Measurements from ENCODE around the gene TSPAN4. TPM values are rescaled to one million over a fixed set of nuclear protein-coding genes. Genes with fewer than 3 reads are reported as not detected.

The TSPAN4 gene
- total and polyA plus RNA-seq, 10 of the 15 experiments (the other 5 are each of a cell fraction or from before 2014, with no cell fraction given): 0.37 to 14.0 (median 8.5) TPM; not detected in 1

- peak; percentile 48; the same call in 1 of the 2 replicates for TF ChIP-seq POLR2AphosphoS2 (IDR thresholded peaks at IDR 0.05; ENCODE audit: low read depth, low read length)
- peak; percentile 86 for TF ChIP-seq BMI1 (IDR thresholded peaks at IDR 0.05; ENCODE audit: borderline replicate concordance)
- TF ChIP-seq IKZF2 (IDR thresholded peaks at IDR 0.05): no peak
- no peak; the same call in none of the 2 replicates for TF ChIP-seq MXI1 (IDR thresholded peaks at IDR 0.05; ENCODE audit: low read depth, low read length)
- TF ChIP-seq CHD1 (IDR thresholded peaks at IDR 0.05; ENCODE audit: low read depth, low read length): no peak
- TF ChIP-seq POLR2AphosphoS5 (IDR thresholded peaks at IDR 0.05; ENCODE audit: low read length): peak; percentile 42; the same call in 1 of the 2 replicates
- TF ChIP-seq NKRF (conservative IDR thresholded peaks at IDR 0.05): peak; percentile 57
These were observed 45.2 kb upstream of the TSPAN4 start (continued) for GRCh38 chr11:797296-798092.

GRCh38 chr11:798093-798713, 44.4 kb upstream of the TSPAN4 start, which contains the start of gene SLC25A22:
TSS of gene SLC25A22 (minus strand) at chr11:798281. CDS start at chr11:795006, 3,275 bp downstream.
- no peak for DNase-seq (ENCODE audit: low read depth, low spot score)
- Histone ChIP-seq H3K36me3 (ENCODE audit: control insufficient read depth in 2 of 2, insufficient read depth in 2 of 2, low read length in 1 of 2) (peaks cover 0 to 11% of the 10 kb centered on the region in 2 experiments; a peak in 2 of 4 replicates), H3K4me2 (ENCODE audit: control insufficient read depth, insufficient read depth) (peak within 1 kb of the TSS; percentile 100), H3K79me2 (ENCODE audit: control insufficient read depth, insufficient read depth, low read length) (peaks cover 30% of the 10 kb centered on the region), H2AFZ (ENCODE audit: control insufficient read depth, low read depth, low read length) (peak within 1 kb of the TSS; percentile 92), H4K20me1 (ENCODE audit: control insufficient read depth, insufficient read depth) (no peaks in the 10 kb centered on the region), H3K27ac (ENCODE audit: control insufficient read depth, insufficient read depth) (peak within 1 kb of the TSS; percentile 85), H3K4me3 (peak within 1 kb of the TSS; percentile 97), H3K9ac (ENCODE audit: control insufficient read depth, insufficient read depth, low read length) (peak within 1 kb of the TSS; percentile 79), H3K9me3 (replicated peaks; ENCODE audit: control insufficient read depth, insufficient read depth, low read length) (no peaks in the 10 kb centered on the region), H3K27me3 (replicated peaks in 1 of 2; ENCODE audit: control insufficient read depth in 2 of 2, insufficient read depth in 2 of 2, low read length in 1 of 2) (no peaks in the 10 kb centered on the region), H3K4me1 (ENCODE audit: control insufficient read depth, insufficient read depth, low read length) (peaks cover 15% of the 10 kb centered on the region)
- RAD21 ChIA-PET (ENCODE audit: unreplicated experiment): no interaction called here
- POLR2A ChIA-PET: no interaction called here
- in situ Hi-C loops (cut with MboI) (no loop called here), intact Hi-C loops (cut with micrococcal nuclease; ENCODE audit: unreplicated experiment) (loop anchor here (5.0 kb wide), 1 partner anchor 51 kb away; the partner anchor contains the start of gene TALDO1)
- 2% methylated on average over 25 of the region's 69 CpGs for WGBS (ENCODE audit: insufficient coverage, insufficient replicate concordance, low lambda C conversion rate, missing lambda C conversion rate)
- ATAC-seq: peak; percentile 70
- CTCF ChIA-PET: interaction anchor here (0.7 to 1.4 kb wide), 3 partner anchors 21 to 45 kb away, joined by 3 to 4 read pairs (median 3); no protein-coding TSS in a partner anchor
- BruUV-seq (replicated peaks): no TSS peak
- peak; percentile 27 for FAIRE-seq
- SMC1A ChIA-PET (ENCODE audit: uncharacterized antibody, unreplicated experiment): no interaction called here
- TF ChIP-seq RB1 (IDR thresholded peaks at IDR 0.05; ENCODE audit: borderline replicate concordance): peak; percentile 66; the same call in 1 of the 2 replicates
- no peak for TF ChIP-seq ATF7 (IDR thresholded peaks at IDR 0.05; ENCODE audit: low read depth)
- 0 out of 2 replicates have a peak, but pooled peaks have one; percentile 39 for TF ChIP-seq ZNF217 (IDR thresholded peaks at IDR 0.05)
- no peak for TF ChIP-seq CREB1 (IDR thresholded peaks at IDR 0.05; ENCODE audit: low read depth)
- 0 out of 2 replicates have a peak, but pooled peaks have one; percentile 19 for TF ChIP-seq BCLAF1 (IDR thresholded peaks at IDR 0.05)
- TF ChIP-seq MLLT1 (IDR thresholded peaks at IDR 0.05): no peak
